Measurements from ENCODE around the gene CDK14.
"Not testable (repeated sequence)": the region's sequence is repeated elsewhere in the genome, so short reads cannot be mapped to it uniquely, and the experiment has no call there.

Gene CDK14

GRCh38 chr7:90792301-90792700 is 196.2 kb downstream of the CDK14 start:
- no peak for DNase-seq (ENCODE audit: low read depth)

- DNase-seq (ENCODE audit: low read depth) = not testable (repeated sequence)
Observed at GRCh38 chr7:90794234-90794633, 198.1 kb downstream of the CDK14 start.

DNA sequence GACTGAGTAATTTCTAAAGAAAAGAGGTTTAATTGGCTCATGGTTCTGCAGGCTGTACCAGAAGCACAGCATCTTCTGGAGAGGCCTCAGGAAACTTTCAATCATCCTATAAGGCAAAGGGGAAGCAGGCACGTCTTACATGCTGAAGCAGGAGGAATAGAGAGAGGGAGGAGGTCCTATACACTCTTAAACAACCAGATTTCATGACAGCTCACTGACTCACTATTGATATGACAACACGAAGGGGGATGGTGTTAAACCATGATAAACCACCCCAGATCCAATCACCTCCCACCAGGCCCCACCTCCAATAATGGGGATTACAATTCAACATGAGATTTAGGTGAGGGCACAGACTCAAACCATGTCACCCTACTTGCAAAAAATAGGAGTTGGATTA is 201.5 kb downstream of the CDK14 start:
- no peak for DNase-seq (ENCODE audit: low read depth)

DNA sequence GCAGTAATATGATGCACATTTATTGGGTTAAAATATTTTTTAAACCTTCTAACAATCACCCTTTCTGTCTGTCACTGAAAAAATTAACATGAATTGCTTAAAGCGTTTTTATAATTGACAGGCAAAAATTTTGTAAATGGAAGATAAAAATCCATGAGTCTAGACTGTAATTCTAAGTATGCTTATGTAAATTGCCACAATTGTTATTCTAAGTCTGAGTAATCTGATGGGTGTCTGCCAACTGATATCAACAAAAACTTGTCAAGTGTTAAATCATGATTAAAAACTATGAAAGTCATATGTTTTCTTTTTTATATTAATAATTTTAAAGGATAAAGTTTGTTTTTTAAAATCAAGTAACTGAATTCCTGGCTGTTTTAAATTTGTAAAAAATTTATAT is 208.2 kb downstream of the CDK14 start:
- peak; percentile 48 for DNase-seq (ENCODE audit: low read depth)

GRCh38 chr7:90815552-90815951 is 219.4 kb downstream of the CDK14 start:
- not testable (repeated sequence) for DNase-seq (ENCODE audit: low read depth)

DNA sequence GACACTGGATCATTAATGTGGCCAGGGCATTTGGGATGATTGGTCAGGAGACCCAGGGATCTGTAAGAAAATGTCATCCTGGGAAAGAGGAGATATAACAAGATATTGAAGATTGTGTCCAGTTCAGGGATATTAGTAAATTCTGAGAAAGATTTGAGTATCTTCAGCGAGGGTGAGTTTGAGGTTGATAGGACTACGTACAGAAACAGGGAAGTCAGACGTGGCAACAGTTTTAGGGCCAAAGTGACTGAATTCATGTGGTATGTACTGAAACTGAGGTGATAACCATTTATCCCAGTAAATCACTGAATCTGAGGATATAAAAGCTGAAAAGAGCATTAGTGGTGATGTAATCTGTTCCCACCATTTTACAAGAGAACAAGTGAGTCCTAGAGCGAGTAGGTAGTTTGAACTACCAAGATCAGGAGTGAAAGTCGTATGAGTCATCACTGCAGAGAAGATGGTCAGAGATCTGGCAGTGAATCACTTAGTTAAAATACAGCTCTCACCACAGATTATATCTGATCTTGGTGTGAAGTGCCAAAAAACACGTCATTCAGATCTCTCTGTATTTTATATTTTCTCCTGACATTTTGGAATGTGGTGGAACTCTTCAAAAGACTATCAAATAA is 220.5 kb downstream of the CDK14 start:
- DNase-seq (ENCODE audit: low read depth) = peak; percentile 98

GRCh38 chr7:90817151-90817550 is 221.0 kb downstream of the CDK14 start:
- no peak for DNase-seq (ENCODE audit: low read depth)

DNA sequence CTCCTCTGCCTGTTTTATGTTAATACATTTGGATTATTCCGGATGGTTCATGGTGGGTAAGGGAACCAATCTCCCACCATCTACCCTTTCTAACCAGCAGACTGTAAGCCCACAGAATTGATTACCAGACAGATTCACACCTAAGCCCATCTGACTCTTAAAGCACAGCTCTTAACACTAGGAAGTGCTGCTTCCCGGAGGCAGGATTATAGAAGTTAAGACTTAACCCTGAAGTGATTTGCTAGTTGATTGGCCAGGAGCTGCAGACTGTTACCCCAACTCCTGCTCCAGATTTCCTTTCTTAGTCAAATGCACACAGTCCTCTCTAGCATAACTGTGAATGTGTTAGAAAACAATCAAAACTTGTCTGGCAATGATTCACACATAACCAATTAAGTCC is 221.7 kb downstream of the CDK14 start:
- DNase-seq (ENCODE audit: low read depth) = no peak

- DNase-seq (ENCODE audit: low read depth) = no peak
Observed at GRCh38 chr7:90818341-90818740, 222.2 kb downstream of the CDK14 start.

DNA sequence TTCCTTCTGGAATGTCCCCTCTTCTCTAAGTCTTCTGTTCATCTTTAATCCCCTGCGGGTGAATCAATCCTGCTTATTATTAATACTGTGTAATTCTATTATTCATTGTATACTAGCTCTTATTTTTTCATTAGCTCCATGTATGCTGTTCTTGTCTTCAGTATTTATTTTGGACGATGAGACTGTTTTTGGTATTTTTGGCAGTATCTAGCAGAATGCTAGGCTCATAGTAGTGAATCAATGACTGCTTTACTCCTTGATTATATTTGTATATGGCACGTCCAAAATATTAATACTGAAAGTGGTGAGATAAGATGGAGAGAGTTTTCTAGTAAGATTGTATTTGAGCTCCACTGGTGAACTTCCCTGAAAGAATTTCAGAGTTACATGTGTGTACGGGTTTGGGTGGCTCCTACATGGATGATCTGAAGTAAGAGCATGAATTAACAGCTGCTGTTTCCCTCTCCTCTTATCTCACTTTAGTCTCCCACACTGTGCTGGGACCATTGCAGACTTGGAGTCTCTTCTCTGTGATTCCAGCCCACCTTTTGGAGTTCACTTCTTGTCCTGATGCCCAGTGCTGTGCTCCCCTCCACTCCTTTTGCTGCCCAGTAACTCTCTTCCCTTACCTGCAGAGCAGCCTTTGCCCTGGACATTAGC is 226.0 kb downstream of the CDK14 start:
- no peak for DNase-seq (ENCODE audit: low read depth)

- DNase-seq (ENCODE audit: low read depth) = peak; percentile 85
Observed at GRCh38 chr7:90824386-90825307, 228.5 kb downstream of the CDK14 start.

GRCh38 chr7:90825779-90826178 is 229.7 kb downstream of the CDK14 start:
- peak; percentile 85 for DNase-seq (ENCODE audit: low read depth)

DNA sequence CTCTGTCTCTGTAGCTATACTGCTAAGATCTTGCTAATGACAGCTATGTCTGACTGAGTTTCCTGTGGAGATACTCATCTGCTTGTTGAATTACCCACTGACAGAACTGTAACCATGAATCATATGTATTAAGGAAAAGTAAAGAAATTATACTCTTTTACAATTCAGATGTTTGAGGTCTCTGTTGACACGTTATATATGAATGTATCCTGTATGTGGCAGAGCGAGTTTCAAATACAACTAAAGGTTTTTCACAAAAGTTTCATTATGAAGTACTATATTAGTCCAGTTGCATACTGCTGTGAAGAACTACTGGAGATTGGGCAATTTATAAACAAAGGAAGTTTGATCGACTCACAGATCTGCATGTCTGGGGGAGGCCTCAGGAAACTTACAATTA is 232.5 kb downstream of the CDK14 start:
- DNase-seq (ENCODE audit: low read depth) = peak; percentile 38

- DNase-seq (ENCODE audit: low read depth) = no peak
Observed at GRCh38 chr7:90830308-90830707, 234.2 kb downstream of the CDK14 start.

GRCh38 chr7:90832726-90833125 is 236.6 kb downstream of the CDK14 start:
- no peak for DNase-seq (ENCODE audit: low read depth)

DNA sequence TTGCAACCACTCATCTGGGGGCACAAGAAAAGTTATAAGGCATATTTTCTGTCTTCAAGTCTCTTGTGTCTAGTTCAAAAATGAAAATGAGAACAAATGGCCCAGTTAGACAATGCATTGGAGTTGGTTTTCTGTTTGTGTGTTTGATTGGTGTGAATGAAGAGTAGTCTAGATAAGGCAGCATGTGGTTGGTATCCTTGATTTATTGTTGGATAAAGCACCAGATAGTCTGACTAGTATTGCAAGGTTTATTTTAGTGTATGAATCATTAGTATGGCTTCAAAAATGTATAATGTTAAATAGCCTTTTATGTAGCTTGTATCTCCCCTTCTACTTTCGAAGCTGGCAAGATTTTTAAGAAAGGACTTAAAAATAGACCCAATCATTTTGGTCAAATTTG is 237.3 kb downstream of the CDK14 start:
- DNase-seq (ENCODE audit: low read depth) = peak; percentile 65

DNA sequence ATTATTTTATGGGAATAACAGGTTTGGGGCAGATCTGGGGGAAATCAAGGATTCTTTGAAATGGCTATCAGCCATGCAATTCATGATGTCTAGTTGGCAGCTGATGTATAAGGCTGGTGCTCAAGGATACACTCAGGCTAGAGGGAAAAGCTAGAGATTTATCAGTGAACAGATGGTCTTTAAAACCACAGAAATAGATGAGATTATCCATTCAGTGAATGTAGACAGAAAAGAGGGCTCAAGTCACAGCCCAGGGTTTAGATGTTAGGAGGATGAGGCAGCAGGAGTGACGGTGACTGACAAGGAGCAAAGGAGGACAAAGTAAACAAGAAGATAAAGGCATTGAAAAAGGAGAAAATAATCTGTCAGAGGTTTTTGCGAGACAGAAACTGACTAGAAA is 238.7 kb downstream of the CDK14 start:
- DNase-seq (ENCODE audit: low read depth) = no peak

DNA sequence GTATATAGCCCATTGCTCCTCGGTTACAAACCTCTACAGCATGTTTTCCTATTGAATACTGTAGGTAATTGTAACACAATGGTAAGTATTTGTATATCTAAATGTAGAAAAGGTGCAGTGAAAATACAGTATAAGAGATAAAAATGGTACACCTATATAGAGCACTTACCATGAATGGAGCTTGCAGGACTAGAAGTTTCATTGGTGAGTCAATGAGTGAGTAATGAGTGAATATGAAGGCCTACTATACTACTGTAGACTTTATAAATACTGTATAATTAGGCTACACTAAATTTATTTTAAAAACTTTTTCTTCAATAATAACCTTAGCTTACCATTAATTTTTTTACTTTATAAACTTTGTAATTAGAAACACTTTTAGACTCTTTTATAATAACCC is 239.7 kb downstream of the CDK14 start:
- no peak for DNase-seq (ENCODE audit: low read depth)

GRCh38 chr7:90836937-90837336 is 240.8 kb downstream of the CDK14 start:
- DNase-seq (ENCODE audit: low read depth) = peak; percentile 48

- no peak for DNase-seq (ENCODE audit: low read depth)
Observed at GRCh38 chr7:90838799-90839198, 242.7 kb downstream of the CDK14 start.

DNA sequence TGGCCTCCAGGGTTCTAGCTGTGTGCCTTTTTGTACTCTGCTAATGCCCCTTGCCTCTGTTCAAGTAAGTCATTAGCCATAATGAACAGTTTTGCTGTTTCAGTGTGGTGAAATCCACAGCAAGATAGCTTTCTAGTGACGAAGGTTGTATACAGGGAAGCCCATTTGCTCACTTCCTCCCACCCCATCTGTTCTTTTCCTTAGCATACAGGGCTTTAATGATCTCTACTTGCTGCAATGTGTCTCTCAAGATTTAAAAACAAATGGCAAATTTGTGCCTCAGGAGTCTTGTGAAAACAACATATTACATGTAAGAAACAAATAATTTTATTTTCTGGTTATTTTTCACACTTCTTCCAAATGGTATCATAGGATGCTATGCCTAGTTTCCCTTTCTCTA is 243.2 kb downstream of the CDK14 start:
- no peak for DNase-seq (ENCODE audit: low read depth)

- DNase-seq (ENCODE audit: low read depth) = no peak
Observed at GRCh38 chr7:90839727-90840291, 243.7 kb downstream of the CDK14 start.
